Measurements from ENCODE around the gene LRRC56. TPM values are rescaled to one million over a fixed set of nuclear protein-coding genes. Genes with fewer than 3 reads are reported as not detected.

LRRC56 gene
- total and polyA plus RNA-seq, 2 of the 13 experiments (the other 11 are each of a cell fraction or from before 2014, with no cell fraction given), result 0.11 to 0.29 TPM

- H2AFZ ChIP-seq (ENCODE audit: low read length), result no peak overlapping the region
- in situ Hi-C loops (cut with HindIII; ENCODE audit: extremely low pct_ligation_motif_present, low pct_unique_long_range_greater_than_20kb) (no loop called here), intact Hi-C loops (cut with micrococcal nuclease; ENCODE audit: unreplicated experiment) (no loop called here)
- CTCF ChIA-PET (ENCODE audit: low intra/inter-chr PET ratio, low total read pairs), result no interaction called here
- no peak for TF ChIP-seq ZNF292 (CRISPR knock-in tag; IDR thresholded peaks at IDR 0.05; ENCODE audit: borderline replicate concordance, low read depth)
- no peak for TF ChIP-seq JARID2 (CRISPR knock-in tag; IDR thresholded peaks at IDR 0.05; ENCODE audit: insufficient replicate concordance)
- TF ChIP-seq ZNF136 (CRISPR knock-in tag; IDR thresholded peaks at IDR 0.05; ENCODE audit: low read depth), result no peak
- TF ChIP-seq ZNF160 (CRISPR knock-in tag; IDR thresholded peaks at IDR 0.05), result no peak
- TF ChIP-seq PTBP1 (IDR thresholded peaks at IDR 0.05; ENCODE audit: low read depth, low read length, poor library complexity, severe bottlenecking), result no peak
- TF ChIP-seq NFAT5 (CRISPR knock-in tag; IDR thresholded peaks at IDR 0.05), result no peak
- no peak for TF ChIP-seq FOSL1 (CRISPR knock-in tag; IDR thresholded peaks at IDR 0.05; ENCODE audit: borderline replicate concordance)
- no peak for TF ChIP-seq SOX5 (CRISPR knock-in tag; IDR thresholded peaks at IDR 0.05; ENCODE audit: borderline replicate concordance)
- no TSS peak for BruUV-seq (replicated peaks)
- peaks cover 18% of the 10 kb centered on the region for H3K4me1 ChIP-seq (ENCODE audit: insufficient read depth, low read length)
- 95% methylated on average over 15 of the region's 21 CpGs for WGBS (ENCODE audit: low lambda C conversion rate)
- peaks cover 47 to 88% of the 10 kb centered on the region in 2 experiments for H3K36me3 ChIP-seq (replicated peaks in 1 of 2; ENCODE audit: control insufficient read depth in 1 of 2, insufficient read depth in 2 of 2, low read length in 2 of 2)
- H3K27me3 ChIP-seq (ENCODE audit: control insufficient read depth in 1 of 2, insufficient read depth in 2 of 2, low read length in 2 of 2), result no peaks in the 10 kb centered on the region
- no peak overlapping the region for H3K4me3 ChIP-seq (replicated peaks in 1 of 3; ENCODE audit: insufficient read depth in 1 of 3, low read depth in 2 of 3, low read length in 3 of 3)
- FAIRE-seq, result no peak
- H3K4me2 ChIP-seq (ENCODE audit: low read depth, low read length), result no peak overlapping the region
- no peak overlapping the region for H3K9ac ChIP-seq (ENCODE audit: insufficient read depth, low read depth, low read length)
- ATAC-seq, result no peak
- POLR2A ChIA-PET, result no interaction called here
- DNase-seq (ENCODE audit: low spot score), result no peak
- no peaks in the 10 kb centered on the region for H3K9me3 ChIP-seq (ENCODE audit: low read length)
- H3K27ac ChIP-seq (ENCODE audit: extremely low read length, insufficient read depth, low read length), result no peak overlapping the region
- peaks cover 11% of the 10 kb centered on the region; the same call in 1 of the 2 replicates for H4K20me1 ChIP-seq (ENCODE audit: insufficient read depth, low read length)
- peaks cover 25% of the 10 kb centered on the region for H3K79me2 ChIP-seq (ENCODE audit: insufficient read depth, low read length)
Measured at GRCh38 chr11:593347-593746, 56.0 kb downstream of the LRRC56 start.
